Activated CD4-positive, alpha-beta memory T cell treated with anti-CD3 and anti-CD28 coated beads for 36 hours (primary cell): Measurements from ENCODE around the gene FOXJ3. TPM values are rescaled to one million over a fixed set of nuclear protein-coding genes. Genes with fewer than 3 reads are reported as not detected.

Experiments
- CTCF ChIA-PET: fragments of 350-600 bp; sonication (Branson Sonifier 250); formaldehyde crosslinking; loops from one replicate; lab custom pipeline; 2021; ENCODE audit warnings: antibody characterized with exemption, inconsistent platforms; lab: Charles Lee
- POLR2A ChIA-PET: fragments of 350-600 bp; sonication (Branson Sonifier 250); formaldehyde crosslinking; loops from one replicate; lab custom pipeline; 2021; ENCODE audit warnings: antibody characterized with exemption; lab: Charles Lee
- DNase-seq: peaks from one replicate; pipeline ENCODE4 v3.0.0-alpha.2; 2020
- H3K27ac Mint-ChIP-seq: one replicate; pipeline ENCODE4 v1.8.0; 2021; ENCODE audit warnings: mixed read lengths
- H3K27me3 Mint-ChIP-seq: one replicate; pipeline ENCODE4 v1.8.0; 2021; ENCODE audit warnings: mixed read lengths
- H3K36me3 Mint-ChIP-seq: one replicate; pipeline ENCODE4 v1.8.0; 2021; ENCODE audit warnings: mixed read lengths
- H3K4me1 Mint-ChIP-seq: one replicate; pipeline ENCODE4 v1.8.0; 2021; ENCODE audit warnings: low read depth, mixed read lengths
- H3K4me3 Mint-ChIP-seq: one replicate; pipeline ENCODE4 v1.8.0; 2021; ENCODE audit warnings: mild to moderate bottlenecking, mixed read lengths
- H3K9me3 Mint-ChIP-seq: one replicate; pipeline ENCODE4 v1.8.0; 2021; ENCODE audit warnings: mixed read lengths
- intact Hi-C: fragments of 100-400 bp; cut with micrococcal nuclease; formaldehyde crosslinking; loops from one replicate; pipeline ENCODE4 v1.15.1; 2023
- total RNA-seq, 2 experiments: library from RNA; stranded (reverse); gene quantifications; one replicate each; pipeline ENCODE4 v1.2.3, GENCODE V29; 2021

Gene FOXJ3
- total RNA-seq, 2 experiments from 2014 or later, result 37.3 to 40.8 TPM

DNA sequence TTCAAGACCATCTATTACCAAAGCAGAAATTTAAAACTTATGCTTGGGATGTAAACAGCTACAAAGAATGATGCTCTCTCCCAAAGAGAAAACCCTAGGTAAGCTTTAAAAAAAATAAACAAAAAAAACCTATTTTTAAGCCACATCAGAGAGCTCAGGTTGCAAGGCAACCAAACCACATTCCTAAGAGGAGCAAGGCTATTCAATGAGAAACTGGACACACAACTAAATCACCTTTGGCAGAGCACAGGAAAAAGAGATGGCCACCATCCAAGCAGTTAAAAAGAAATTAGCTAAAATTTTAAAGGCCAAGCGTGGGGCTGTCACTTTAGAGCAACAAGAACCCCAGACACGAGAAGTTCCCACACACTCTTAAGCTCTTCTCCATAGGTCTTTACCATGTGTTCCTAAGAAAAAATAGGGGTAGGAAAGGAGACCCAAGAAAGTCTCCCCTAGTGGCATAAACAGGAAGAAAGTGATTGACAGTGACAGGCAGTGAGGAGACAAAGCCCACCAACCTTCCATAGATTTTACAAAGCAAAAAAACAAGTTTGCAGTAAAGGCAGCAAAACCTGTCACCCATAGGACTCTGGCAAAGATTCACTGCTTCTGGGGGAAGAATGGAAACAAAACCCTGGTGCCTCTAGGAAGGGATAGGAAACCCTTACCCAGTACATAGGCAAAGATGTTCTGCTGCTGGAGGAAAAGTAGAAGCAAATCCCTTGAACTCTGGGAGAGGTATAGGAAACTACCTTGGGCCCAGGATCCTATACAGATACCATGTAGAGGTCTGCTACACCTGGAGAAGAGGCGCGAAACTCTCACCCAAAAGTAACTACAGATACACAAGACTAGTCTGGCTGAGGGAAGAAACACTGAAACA is 68.5 kb downstream of the FOXJ3 start:
- no peaks in the 10 kb centered on the region for H3K9me3 Mint-ChIP-seq
- DNase-seq, result no peak
- H3K4me3 Mint-ChIP-seq, result no peak overlapping the region
- ChIA-PET POLR2A (no interaction called here), CTCF (no interaction called here)
- H3K4me1 Mint-ChIP-seq, result peaks cover 49% of the 10 kb centered on the region
- no peak overlapping the region for H3K27ac Mint-ChIP-seq
- H3K36me3 Mint-ChIP-seq, result peaks cover 23% of the 10 kb centered on the region
- H3K27me3 Mint-ChIP-seq, result no peaks in the 10 kb centered on the region
- intact Hi-C loops, result no loop called here

DNA sequence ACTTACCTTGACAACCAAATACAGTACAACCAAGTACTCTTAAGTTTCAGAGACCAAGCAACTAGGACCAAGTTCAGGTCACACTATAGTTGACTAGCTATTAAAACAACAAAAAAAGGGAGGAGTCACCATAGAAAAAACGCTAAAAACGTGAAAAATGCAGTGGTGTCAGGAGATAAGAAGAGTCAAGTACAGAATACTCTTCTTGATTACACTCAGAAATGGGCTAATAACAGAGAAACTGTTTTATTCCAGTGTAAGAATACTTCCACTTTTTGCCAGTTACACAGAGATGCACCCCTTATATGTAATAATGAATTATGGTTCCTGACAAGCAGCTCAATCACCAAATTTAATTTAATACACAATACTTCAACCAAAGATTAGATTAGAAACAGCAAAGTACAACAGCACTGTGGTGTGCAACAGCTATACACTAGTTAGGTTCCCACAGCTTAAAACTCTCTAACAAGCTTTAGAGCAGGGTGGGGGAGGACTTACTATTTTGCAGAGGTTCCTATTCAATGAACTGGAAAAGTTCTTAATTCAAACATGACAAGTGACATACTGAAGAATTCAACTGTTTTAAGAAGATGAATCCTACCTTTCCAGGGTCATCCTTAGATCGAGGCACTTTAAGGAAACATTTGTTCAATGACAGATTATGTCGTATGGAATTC is 70.4 kb downstream of the FOXJ3 start:
- Mint-ChIP-seq H3K9me3 (no peaks in the 10 kb centered on the region), H3K4me3 (no peak overlapping the region), H3K36me3 (peaks cover 26% of the 10 kb centered on the region), H3K27me3 (no peaks in the 10 kb centered on the region), H3K4me1 (peaks cover 58% of the 10 kb centered on the region), H3K27ac (no peak overlapping the region)
- POLR2A ChIA-PET, result no interaction called here
- DNase-seq, result no peak
- intact Hi-C loops, result no loop called here
- CTCF ChIA-PET, result no interaction called here

DNA sequence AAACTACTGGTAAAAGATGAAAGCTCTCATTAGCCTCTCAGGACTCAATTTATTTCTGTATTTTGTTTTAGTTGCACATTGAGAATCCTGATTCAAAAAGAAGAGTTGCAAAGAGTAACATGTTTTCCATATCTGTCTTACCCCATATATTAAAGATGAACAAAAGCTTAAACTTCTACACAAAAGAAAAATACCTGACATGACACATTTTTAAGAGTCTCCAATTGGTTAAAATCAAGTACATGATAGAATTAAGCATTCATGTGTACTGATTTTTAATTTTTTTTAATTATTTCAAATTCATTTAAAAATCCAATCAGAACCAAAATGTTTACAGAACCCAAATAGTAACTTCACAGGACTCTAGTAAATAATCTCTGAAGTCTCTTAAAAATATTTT is 72.0 kb downstream of the FOXJ3 start:
- Mint-ChIP-seq H3K9me3 (no peaks in the 10 kb centered on the region), H3K36me3 (peaks cover 26% of the 10 kb centered on the region), H3K27me3 (no peaks in the 10 kb centered on the region), H3K4me3 (no peak overlapping the region), H3K27ac (no peak overlapping the region), H3K4me1 (peaks cover 53% of the 10 kb centered on the region)
- DNase-seq, result no peak
- intact Hi-C loops, result no loop called here
- POLR2A ChIA-PET, result interaction anchor here (0.6 kb wide), 1 partner anchor 155 kb away, joined by 6 read pairs; no protein-coding TSS in a partner anchor
- CTCF ChIA-PET, result no interaction called here

DNA sequence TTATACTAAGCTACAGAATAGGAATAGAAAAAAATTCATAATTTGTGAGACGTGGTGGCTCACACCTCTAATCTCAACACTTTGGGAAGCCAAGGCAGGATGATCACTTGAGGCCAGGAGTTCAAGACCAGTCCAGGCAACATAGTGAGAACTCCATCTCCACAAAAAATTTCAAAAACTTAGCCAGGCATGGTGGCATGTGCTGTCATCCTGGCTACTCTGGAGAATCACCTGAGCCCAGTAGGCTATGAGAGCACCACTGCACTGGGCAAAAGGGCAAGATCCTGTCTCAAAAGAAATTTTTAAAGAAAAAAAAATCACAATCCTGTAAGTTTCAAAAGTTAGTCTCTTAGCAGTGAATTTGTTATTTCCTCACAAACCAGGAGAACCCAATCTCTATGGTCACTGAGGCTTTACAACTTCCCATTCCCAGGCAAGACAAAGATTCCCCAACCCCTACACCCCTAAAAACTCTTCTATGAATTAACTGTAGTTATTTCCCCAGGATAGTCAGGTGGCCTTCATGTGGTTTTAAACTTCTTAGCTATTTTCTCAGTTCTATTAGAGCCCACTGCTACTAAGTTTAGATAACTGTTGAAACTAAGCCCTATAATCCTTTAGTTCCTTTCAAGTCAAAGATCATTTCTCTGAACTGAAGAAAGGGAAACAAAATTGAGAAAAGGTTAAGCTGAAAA is 74.5 kb downstream of the FOXJ3 start:
- no peaks in the 10 kb centered on the region for H3K27me3 Mint-ChIP-seq
- intact Hi-C loops, result no loop called here
- no peak overlapping the region for H3K4me3 Mint-ChIP-seq
- peaks cover 21% of the 10 kb centered on the region for H3K36me3 Mint-ChIP-seq
- POLR2A ChIA-PET, result no interaction called here
- peaks cover 41% of the 10 kb centered on the region for H3K4me1 Mint-ChIP-seq
- CTCF ChIA-PET, result interaction anchor here (0.5 to 1.8 kb wide), 2 partner anchors 84 to 1294 kb away, joined by 4 to 7 read pairs; no protein-coding TSS in a partner anchor
- no peak overlapping the region for H3K27ac Mint-ChIP-seq
- no peak for DNase-seq
- H3K9me3 Mint-ChIP-seq, result no peaks in the 10 kb centered on the region

DNA sequence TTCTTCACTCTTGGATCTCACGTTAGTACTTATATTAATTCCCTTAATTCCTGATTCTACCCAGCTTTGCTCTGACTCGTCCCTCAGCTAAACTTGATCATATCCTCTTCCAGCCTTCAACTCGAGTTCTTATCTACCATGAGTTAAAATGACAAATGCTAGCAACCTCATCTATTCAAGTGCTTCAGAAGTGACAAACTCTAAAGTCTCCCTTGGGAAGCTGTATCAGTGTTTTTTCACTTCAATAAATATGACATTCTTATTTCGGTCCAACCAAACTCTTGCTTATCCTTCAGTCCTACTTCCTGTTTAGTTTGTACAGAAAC is 75.3 kb downstream of the FOXJ3 start:
- ChIA-PET CTCF (interaction anchor here (0.5 kb wide), 1 partner anchor 1295 kb away, joined by 4 read pairs; no protein-coding TSS in a partner anchor), POLR2A (no interaction called here)
- peaks cover 6% of the 10 kb centered on the region for H3K9me3 Mint-ChIP-seq
- no peaks in the 10 kb centered on the region for H3K27me3 Mint-ChIP-seq
- no peak for DNase-seq
- H3K27ac Mint-ChIP-seq, result no peak overlapping the region
- peaks cover 22% of the 10 kb centered on the region for H3K36me3 Mint-ChIP-seq
- intact Hi-C loops, result no loop called here
- peaks cover 41% of the 10 kb centered on the region for H3K4me1 Mint-ChIP-seq
- no peak overlapping the region for H3K4me3 Mint-ChIP-seq

DNA sequence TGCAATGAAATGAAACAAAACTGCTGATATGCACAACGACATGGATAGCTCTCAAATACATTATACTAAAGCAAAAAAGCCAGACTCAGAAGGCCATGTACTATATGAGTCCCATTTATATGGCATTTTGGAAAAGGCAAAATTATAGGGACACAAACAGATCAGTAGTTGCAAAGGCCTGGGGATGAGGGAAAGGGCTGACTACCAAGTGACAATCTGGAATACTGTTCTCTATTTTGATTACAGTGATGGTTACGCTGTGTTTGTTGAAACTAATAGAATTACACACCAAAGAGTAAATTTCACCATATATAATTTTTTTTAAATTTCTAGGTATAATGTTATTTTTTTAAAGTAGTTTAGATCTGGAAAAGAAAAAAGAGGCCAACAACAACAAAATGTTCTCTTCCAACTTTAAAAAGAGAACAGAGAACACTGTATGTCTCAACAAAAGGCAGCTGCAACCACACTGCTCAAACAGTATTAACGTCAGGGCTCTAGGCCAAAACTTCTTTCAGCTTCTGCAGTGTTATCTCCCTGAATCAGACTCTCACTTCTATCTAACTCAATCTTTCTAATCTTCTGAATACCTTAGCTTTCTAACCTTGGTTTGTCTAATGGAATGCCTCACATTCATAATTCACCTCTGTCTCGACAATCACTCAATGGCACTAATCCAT is 75.8 kb downstream of the FOXJ3 start:
- Mint-ChIP-seq H3K4me3 (no peak overlapping the region), H3K27me3 (no peaks in the 10 kb centered on the region), H3K9me3 (peaks cover 6% of the 10 kb centered on the region), H3K4me1 (peaks cover 41% of the 10 kb centered on the region), H3K27ac (no peak overlapping the region), H3K36me3 (peaks cover 19% of the 10 kb centered on the region)
- intact Hi-C loops, result no loop called here
- no peak for DNase-seq
- ChIA-PET CTCF (interaction anchor here (1.1 kb wide), 1 partner anchor 1484 kb away, joined by 3 read pairs; no protein-coding TSS in a partner anchor), POLR2A (no interaction called here)

DNA sequence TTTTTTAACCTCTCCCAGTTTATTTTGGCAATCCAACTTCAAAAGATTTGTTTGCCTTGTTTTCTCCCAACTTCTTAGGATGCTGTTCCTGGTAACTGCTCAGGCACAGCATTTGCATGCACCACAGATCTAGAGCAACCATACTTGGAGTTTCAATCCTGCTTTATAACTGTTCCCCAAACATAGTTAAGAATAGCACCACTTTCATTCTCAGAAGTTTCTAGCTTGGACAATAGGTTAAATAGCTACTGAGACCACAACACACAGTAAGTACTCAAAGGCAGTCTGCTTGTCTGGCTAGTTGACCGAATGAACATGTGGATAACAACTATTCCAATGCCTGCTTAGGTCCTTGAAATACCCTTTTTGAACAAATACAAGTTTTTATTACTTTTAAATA is 76.8 kb downstream of the FOXJ3 start:
- no peak for DNase-seq
- intact Hi-C loops, result no loop called here
- ChIA-PET CTCF (interaction anchor here (1.1 kb wide), 1 partner anchor 1483 kb away, joined by 3 read pairs; no protein-coding TSS in a partner anchor), POLR2A (no interaction called here)
- peaks cover 6% of the 10 kb centered on the region for H3K9me3 Mint-ChIP-seq
- H3K27me3 Mint-ChIP-seq, result no peaks in the 10 kb centered on the region
- H3K4me3 Mint-ChIP-seq, result no peak overlapping the region
- peaks cover 39% of the 10 kb centered on the region for H3K4me1 Mint-ChIP-seq
- no peak overlapping the region for H3K27ac Mint-ChIP-seq
- H3K36me3 Mint-ChIP-seq, result peaks cover 13% of the 10 kb centered on the region

DNA sequence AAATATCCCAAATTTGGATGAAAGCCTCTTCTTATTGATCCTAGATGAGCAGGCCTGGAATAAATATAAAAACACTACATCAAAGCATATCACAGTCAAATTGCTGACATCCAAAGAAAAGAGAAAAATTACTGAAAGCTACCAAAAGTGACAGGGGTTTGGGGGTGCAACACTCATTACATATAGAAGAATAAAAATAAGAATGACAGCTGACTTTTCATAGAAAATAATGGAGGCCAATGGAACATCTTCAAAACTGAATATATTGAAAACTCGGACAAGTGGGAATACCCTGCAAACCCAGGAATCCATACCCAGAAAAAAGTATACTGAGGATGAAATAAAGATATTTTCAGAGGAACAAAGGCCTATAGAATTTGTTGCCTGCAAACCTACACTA is 84.0 kb downstream of the FOXJ3 start:
- CTCF ChIA-PET, result no interaction called here
- Mint-ChIP-seq H3K4me1 (peaks cover 16% of the 10 kb centered on the region), H3K9me3 (peaks cover 18% of the 10 kb centered on the region), H3K27me3 (no peaks in the 10 kb centered on the region), H3K4me3 (no peak overlapping the region), H3K27ac (no peak overlapping the region), H3K36me3 (peaks cover 29% of the 10 kb centered on the region)
- DNase-seq, result no peak
- intact Hi-C loops, result no loop called here
- POLR2A ChIA-PET, result no interaction called here

DNA sequence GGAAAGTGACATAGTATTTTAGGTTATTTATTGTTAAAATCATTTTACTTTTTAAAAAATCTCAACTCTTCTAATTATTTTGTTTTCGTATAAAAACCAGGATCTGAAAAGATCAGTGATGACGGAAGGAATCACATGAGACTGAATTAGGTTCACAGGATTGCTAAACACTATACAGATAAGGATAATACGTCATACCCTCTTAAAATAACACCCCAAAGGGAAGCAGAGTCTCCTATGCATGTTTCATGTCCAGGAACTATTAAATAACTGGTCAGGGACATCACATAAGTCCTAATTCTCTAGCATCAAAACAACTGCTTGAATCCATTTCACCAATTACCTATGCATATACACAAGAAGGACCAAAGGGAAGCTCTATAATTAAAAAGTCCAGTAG is 84.9 kb downstream of the FOXJ3 start:
- Mint-ChIP-seq H3K4me1 (peaks cover 25% of the 10 kb centered on the region), H3K36me3 (peaks cover 31% of the 10 kb centered on the region), H3K9me3 (peaks cover 15% of the 10 kb centered on the region), H3K27me3 (no peaks in the 10 kb centered on the region), H3K27ac (no peak overlapping the region), H3K4me3 (no peak overlapping the region)
- CTCF ChIA-PET, result no interaction called here
- no peak for DNase-seq
- intact Hi-C loops, result no loop called here
- POLR2A ChIA-PET, result no interaction called here

DNA sequence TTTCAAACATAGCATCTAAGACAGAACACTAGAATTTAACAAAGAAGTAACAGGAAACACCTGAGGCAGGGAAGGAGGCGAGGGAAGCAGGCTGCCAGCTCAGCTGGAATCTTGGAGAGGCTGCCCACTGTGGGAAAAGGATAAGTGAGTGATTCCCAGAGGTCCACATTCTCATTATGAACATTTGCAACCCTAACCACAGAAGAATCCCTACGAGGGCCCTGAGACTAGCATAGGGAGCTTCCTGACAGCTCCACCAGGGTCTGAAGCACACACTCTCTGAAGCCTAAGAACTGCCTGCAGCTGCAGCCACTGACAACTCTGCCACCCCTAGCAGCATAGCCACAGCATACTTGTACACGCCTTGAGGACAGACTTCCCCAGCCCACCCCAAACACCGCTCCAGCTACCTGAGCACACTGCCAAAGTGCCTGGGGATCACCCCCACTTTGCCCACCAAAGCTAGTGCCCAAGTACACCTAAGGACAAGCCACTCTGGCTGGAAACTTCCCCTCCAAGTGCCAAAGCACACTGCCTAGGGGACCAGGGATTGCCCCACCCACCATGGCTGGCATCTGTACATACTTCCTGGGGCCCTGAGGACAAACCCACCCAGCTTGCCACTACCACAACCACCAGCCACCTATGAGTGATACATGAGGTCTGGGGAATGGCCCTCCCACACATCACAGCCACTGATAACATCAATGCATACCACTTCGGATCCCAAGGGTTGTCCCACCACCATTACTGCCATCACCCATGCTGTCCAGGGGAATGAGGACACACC is 93.9 kb downstream of the FOXJ3 start:
- H3K36me3 Mint-ChIP-seq, result peaks cover 61% of the 10 kb centered on the region
- H3K4me1 Mint-ChIP-seq, result peaks cover 44% of the 10 kb centered on the region

DNA sequence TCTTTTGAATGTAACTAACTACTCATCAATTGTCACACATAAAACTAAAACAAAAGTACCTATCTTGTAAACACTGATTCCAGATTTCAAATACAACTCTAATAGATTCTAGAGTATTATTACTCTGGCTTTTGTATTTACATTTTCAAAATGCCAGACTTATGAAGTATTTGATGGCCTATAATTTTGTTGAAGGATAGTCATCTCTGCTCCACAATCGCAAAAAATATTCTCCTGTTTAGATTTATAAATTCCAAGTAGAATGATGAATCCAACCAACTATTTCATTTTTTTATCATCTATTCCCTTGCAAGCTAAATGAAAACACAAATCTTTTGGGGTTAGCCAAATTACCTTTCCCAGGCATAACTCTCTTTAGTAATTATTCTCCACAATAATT is 95.5 kb downstream of the FOXJ3 start:
- intact Hi-C loops, result no loop called here
- ChIA-PET POLR2A (no interaction called here), CTCF (no interaction called here)
- peaks cover 25% of the 10 kb centered on the region for H3K9me3 Mint-ChIP-seq
- peaks cover 29% of the 10 kb centered on the region for H3K4me1 Mint-ChIP-seq
- H3K27ac Mint-ChIP-seq, result no peak overlapping the region
- H3K27me3 Mint-ChIP-seq, result no peaks in the 10 kb centered on the region
- H3K36me3 Mint-ChIP-seq, result peaks cover 61% of the 10 kb centered on the region
- no peak for DNase-seq
- no peak overlapping the region for H3K4me3 Mint-ChIP-seq

More for the DNA sequence above, 93.9 kb downstream of the FOXJ3 start:
- peaks cover 21% of the 10 kb centered on the region for H3K9me3 Mint-ChIP-seq
- no peak overlapping the region for H3K4me3 Mint-ChIP-seq
- intact Hi-C loops, result no loop called here
- peak overlapping the region; percentile 13 for H3K27ac Mint-ChIP-seq
- ChIA-PET POLR2A (interaction anchor here (0.6 kb wide), 1 partner anchor 59 kb away, joined by 3 read pairs; no protein-coding TSS in a partner anchor), CTCF (interaction anchor here (1.0 to 1.3 kb wide), 2 partner anchors 18 to 68 kb away, joined by 3 to 4 read pairs; no protein-coding TSS in a partner anchor)
- no peak for DNase-seq
- no peaks in the 10 kb centered on the region for H3K27me3 Mint-ChIP-seq
